Mesendoderm (in vitro differentiated cells): ENCODE data around the gene OR8D4. TPM values are rescaled to one million over a fixed set of nuclear protein-coding genes. Genes with fewer than 3 reads are reported as not detected.
"Not testable (repeated sequence)": the region's sequence is repeated elsewhere in the genome, so short reads cannot be mapped to it uniquely, and the experiment has no call there.

ENCODE experiments used
- DNase-seq: peaks from one replicate; pipeline ENCODE4 v3.0.0; 2013
- H2AK5ac ChIP-seq: 2 replicates; pipeline ENCODE4 v1.6.1; 2013; ENCODE audit warnings: low read length, inconsistent platforms
- H2BK120ac ChIP-seq: 2 replicates; pipeline ENCODE4 v1.6.1; 2013; ENCODE audit warnings: low read depth, mild to moderate bottlenecking, low read length, moderate library complexity, mixed read lengths
- H2BK15ac ChIP-seq: replicated peaks from 2 replicates; pipeline ENCODE4 v1.6.1; 2013; ENCODE audit warnings: low read depth, mild to moderate bottlenecking, moderate library complexity
- H2BK5ac ChIP-seq: 2 replicates; pipeline ENCODE4 v1.6.1; 2013; ENCODE audit warnings: low read length, inconsistent platforms
- H3K18ac ChIP-seq: 2 replicates; pipeline ENCODE4 v1.6.1; 2013; ENCODE audit warnings: mild to moderate bottlenecking, low read length, mixed read lengths
- H3K23ac ChIP-seq: one replicate; pipeline ENCODE4 v1.6.1; 2013; ENCODE audit warnings: low read length
- H3K27ac ChIP-seq: 2 replicates; pipeline ENCODE4 v1.5.1; 2013; ENCODE audit warnings: low read depth, mild to moderate bottlenecking, inconsistent platforms, low read length, moderate library complexity
- H3K27me3 ChIP-seq: 2 replicates; pipeline ENCODE4 v1.6.1; 2013; ENCODE audit warnings: low read length, control low read depth, mild to moderate bottlenecking, inconsistent platforms; ENCODE audit not compliant: insufficient read depth, poor library complexity
- H3K36me3 ChIP-seq: 2 replicates; pipeline ENCODE4 v1.6.1; 2013; ENCODE audit warnings: low read length, inconsistent platforms; ENCODE audit not compliant: control insufficient read depth, insufficient read depth
- H3K4ac ChIP-seq: one replicate; pipeline ENCODE4 v1.6.1; 2013; ENCODE audit warnings: low read depth, mild to moderate bottlenecking, low read length, moderate library complexity
- H3K4me1 ChIP-seq: 2 replicates; pipeline ENCODE4 v1.6.1; 2013; ENCODE audit warnings: low read depth, low read length, inconsistent platforms; ENCODE audit not compliant: control insufficient read depth
- H3K4me2 ChIP-seq: 2 replicates; pipeline ENCODE4 v1.6.1; 2013; ENCODE audit warnings: low read length
- H3K4me3 ChIP-seq: 2 replicates; pipeline ENCODE4 v1.5.1; 2013; ENCODE audit warnings: mild to moderate bottlenecking, low read length
- H3K56ac ChIP-seq: one replicate; pipeline ENCODE4 v1.6.1; 2013; ENCODE audit warnings: low read length
- H3K79me1 ChIP-seq: 2 replicates; pipeline ENCODE4 v1.6.1; 2013; ENCODE audit warnings: low read length, inconsistent platforms
- H3K79me2 ChIP-seq: 2 replicates; pipeline ENCODE4 v1.6.1; 2013; ENCODE audit warnings: mild to moderate bottlenecking, low read length; ENCODE audit not compliant: control insufficient read depth, insufficient read depth
- H3K9ac ChIP-seq: 2 replicates; pipeline ENCODE4 v1.6.1; 2013; ENCODE audit warnings: low read length, inconsistent platforms
- H4K5ac ChIP-seq: one replicate; pipeline ENCODE4 v1.6.1; 2013; ENCODE audit warnings: low read length
- H4K8ac ChIP-seq: one replicate; pipeline ENCODE4 v1.6.1; 2013; ENCODE audit warnings: low read depth, mild to moderate bottlenecking, control low read depth, low read length, moderate library complexity
- WGBS: extraction: QIAGEN DNeasy Blood & Tissue Kit; methylation state at CpG from one replicate; pipeline ENCODE4 v1.1.7; 2013; ENCODE audit warnings: low lambda C conversion rate, missing lambda C conversion rate; ENCODE audit not compliant: insufficient coverage; ENCODE audit errors: extremely low coverage; 5-methylcytosine and 5-hydroxymethylcytosine counted together
- polyA plus RNA-seq, 2 experiments: library from polyadenylated mRNA; stranded (reverse); fragments of 200-250 nt; gene quantifications; one replicate each; pipeline ENCODE4 v1.2.3, GENCODE V29; 2013

OR8D4 gene
- polyA plus RNA-seq (2013, experiment 1 of 2): not detected
- not detected for polyA plus RNA-seq (2013, experiment 2 of 2)

- no peak within 1 kb of the TSS for H3K56ac ChIP-seq
- no peak within 1 kb of the TSS for H2BK120ac ChIP-seq
- H3K79me1 ChIP-seq: no peaks in the 10 kb centered on the region
- no peak within 1 kb of the TSS for H2BK5ac ChIP-seq
- H3K9ac ChIP-seq: no peak within 1 kb of the TSS
- H3K36me3 ChIP-seq: no peaks in the 10 kb centered on the region
- H3K23ac ChIP-seq: no peak within 1 kb of the TSS
- no peak within 1 kb of the TSS for H2AK5ac ChIP-seq
- no peak within 1 kb of the TSS for H4K8ac ChIP-seq
- H3K4me2 ChIP-seq: no peak within 1 kb of the TSS
- H3K4me3 ChIP-seq: no peak within 1 kb of the TSS
- no CpG with 5 or more reads among the region's 1 CpG for WGBS
- H3K27me3 ChIP-seq: no peaks in the 10 kb centered on the region
- no peak within 1 kb of the TSS for H3K18ac ChIP-seq
- no peak within 1 kb of the TSS for H2BK15ac ChIP-seq
- no peak within 1 kb of the TSS for H3K4ac ChIP-seq
- no peak for DNase-seq
- no peaks in the 10 kb centered on the region for H3K79me2 ChIP-seq
- H3K27ac ChIP-seq: no peak within 1 kb of the TSS
- no peak within 1 kb of the TSS for H4K5ac ChIP-seq
- H3K4me1 ChIP-seq: peaks cover 2% of the 10 kb centered on the region
These were observed at the start of gene OR8D4 for GRCh38 chr11:123901867-123902266. OR8D4 (plus strand) TSS chr11:123902167; CDS start chr11:123906432, 4,265 bp downstream.

GRCh38 chr11:123852321-123852720, 49.6 kb upstream of the OR8D4 start:
- Histone ChIP-seq H3K4me1 (no peaks in the 10 kb centered on the region), H2AK5ac (no peak overlapping the region), H3K4ac (no peak overlapping the region), H3K9ac (no peak overlapping the region), H4K5ac (no peak overlapping the region), H3K4me3 (no peak overlapping the region), H2BK120ac (no peak overlapping the region), H2BK15ac (no peak overlapping the region), H3K56ac (no peak overlapping the region), H3K27me3 (no peaks in the 10 kb centered on the region), H3K79me1 (no peaks in the 10 kb centered on the region), H3K36me3 (no peaks in the 10 kb centered on the region), H3K18ac (no peak overlapping the region), H3K27ac (no peak overlapping the region), H4K8ac (no peak overlapping the region), H2BK5ac (no peak overlapping the region), H3K4me2 (no peak overlapping the region), H3K79me2 (no peaks in the 10 kb centered on the region), H3K23ac (no peak overlapping the region)
- DNase-seq: no peak

- Histone ChIP-seq H3K27me3 (no peaks in the 10 kb centered on the region), H2AK5ac (no peak overlapping the region), H3K79me2 (no peaks in the 10 kb centered on the region), H2BK5ac (no peak overlapping the region), H3K56ac (no peak overlapping the region), H3K4me3 (no peak overlapping the region), H3K36me3 (no peaks in the 10 kb centered on the region), H2BK15ac (no peak overlapping the region), H3K27ac (no peak overlapping the region), H3K4ac (no peak overlapping the region), H3K4me1 (no peaks in the 10 kb centered on the region), H4K8ac (no peak overlapping the region), H3K18ac (no peak overlapping the region), H3K23ac (no peak overlapping the region), H3K9ac (no peak overlapping the region), H4K5ac (no peak overlapping the region), H3K79me1 (no peaks in the 10 kb centered on the region), H2BK120ac (no peak overlapping the region), H3K4me2 (no peak overlapping the region)
- DNase-seq: no peak
- no CpG with 5 or more reads among the region's 2 CpGs for WGBS
These were observed 48.9 kb upstream of the OR8D4 start for GRCh38 chr11:123853038-123853437.

- H2BK15ac ChIP-seq: no peak overlapping the region
- no CpG with 5 or more reads among the region's 2 CpGs for WGBS
- H3K36me3 ChIP-seq: no peaks in the 10 kb centered on the region
- H3K18ac ChIP-seq: no peak overlapping the region
- H3K4me3 ChIP-seq: no peak overlapping the region
- no peak overlapping the region for H3K9ac ChIP-seq
- DNase-seq: no peak
- no peak overlapping the region for H3K27ac ChIP-seq
- H3K4me1 ChIP-seq: peaks cover 3% of the 10 kb centered on the region
- no peaks in the 10 kb centered on the region for H3K79me1 ChIP-seq
- H2AK5ac ChIP-seq: no peak overlapping the region
- H3K79me2 ChIP-seq: no peaks in the 10 kb centered on the region
- H3K27me3 ChIP-seq: no peaks in the 10 kb centered on the region
- no peak overlapping the region for H4K5ac ChIP-seq
- no peak overlapping the region for H3K4me2 ChIP-seq
- H2BK5ac ChIP-seq: no peak overlapping the region
- H3K4ac ChIP-seq: no peak overlapping the region
- no peak overlapping the region for H3K56ac ChIP-seq
- no peak overlapping the region for H3K23ac ChIP-seq
- no peak overlapping the region for H2BK120ac ChIP-seq
- H4K8ac ChIP-seq: no peak overlapping the region
These were observed 45.5 kb upstream of the OR8D4 start for GRCh38 chr11:123856444-123856843.

- Histone ChIP-seq H3K4me3 (no peak overlapping the region), H2BK120ac (no peak overlapping the region), H3K18ac (peak overlapping the region; percentile 51), H3K79me1 (no peaks in the 10 kb centered on the region), H3K36me3 (no peaks in the 10 kb centered on the region), H4K5ac (no peak overlapping the region), H3K9ac (no peak overlapping the region), H2BK15ac (peak overlapping the region; percentile 74), H2AK5ac (no peak overlapping the region), H3K27me3 (no peaks in the 10 kb centered on the region), H3K4me2 (no peak overlapping the region), H3K27ac (no peak overlapping the region), H3K4ac (no peak overlapping the region), H3K23ac (no peak overlapping the region), H3K4me1 (peaks cover 3% of the 10 kb centered on the region), H3K79me2 (no peaks in the 10 kb centered on the region), H2BK5ac (no peak overlapping the region), H3K56ac (no peak overlapping the region), H4K8ac (peak overlapping the region; percentile 56)
- WGBS: no CpG with 5 or more reads among the region's 2 CpGs
- DNase-seq: no peak
These were observed 42.2 kb upstream of the OR8D4 start for GRCh38 chr11:123859731-123860130.

GRCh38 chr11:123865293-123865692, 36.7 kb upstream of the OR8D4 start:
- not testable (repeated sequence) for H2AK5ac ChIP-seq, H2BK15ac ChIP-seq, H3K9ac ChIP-seq, H4K5ac ChIP-seq, H3K79me2 ChIP-seq, H3K18ac ChIP-seq, H3K4me2 ChIP-seq, H4K8ac ChIP-seq, H3K79me1 ChIP-seq, H3K23ac ChIP-seq, H3K27me3 ChIP-seq, H3K27ac ChIP-seq, H2BK5ac ChIP-seq, H2BK120ac ChIP-seq, H3K56ac ChIP-seq, H3K36me3 ChIP-seq, H3K4me3 ChIP-seq, H3K4ac ChIP-seq, H3K4me1 ChIP-seq
- DNase-seq: peak; percentile 94
- WGBS: no CpG with 5 or more reads among the region's 7 CpGs
